A549 (cell line): ENCODE data around the gene ZNF628.

Experiments
- CHD2 ChIP-seq: fragments of 150-350 bp; IDR thresholded peaks from 2 replicates; pipeline ENCODE4 v1.6.1; 2014; ENCODE audit warnings: low read length; ENCODE audit not compliant: partially characterized antibody
- GATA3 ChIP-seq: IDR thresholded peaks from 2 replicates; pipeline ENCODE4 v1.6.1; 2012; ENCODE audit warnings: borderline replicate concordance
- HOXB13 ChIP-seq: fragments of 250-450 bp; sonication (Bioruptor Pico); IDR thresholded peaks from 2 replicates; pipeline ENCODE4 v1.5.0; 2020; ENCODE audit warnings: low read depth, mild to moderate bottlenecking, moderate library complexity
- JUNB ChIP-seq: fragments of >200 bp; sonication (Bioruptor Twin); formaldehyde crosslinking; IDR thresholded peaks from 2 replicates; pipeline ENCODE4 v1.6.1; 2016
- POLR2A ChIP-seq: IDR thresholded peaks from 2 replicates; pipeline ENCODE4 v1.6.1; 2012; ENCODE audit warnings: mild to moderate bottlenecking, low read length
- SMC3 ChIP-seq: fragments of >200 bp; sonication (Bioruptor Twin); formaldehyde crosslinking; IDR thresholded peaks from 3 replicates; pipeline ENCODE4 v1.6.1; 2018; ENCODE audit warnings: inconsistent platforms
- SREBF2 ChIP-seq: fragments of 450-650 bp; IDR thresholded peaks from 2 replicates; pipeline ENCODE4 v1.6.1; 2014; ENCODE audit warnings: mild to moderate bottlenecking, moderate library complexity
- ZNF302 ChIP-seq: fragments of 250-450 bp; sonication (Bioruptor Pico); IDR thresholded peaks from 2 replicates; pipeline ENCODE4 v1.9.0; 2021; ENCODE audit warnings: inconsistent platforms, mild to moderate bottlenecking, moderate library complexity
- TF ChIP-seq, protein P1 (sequence below): IDR thresholded peaks from 2 replicates; pipeline ENCODE4 v1.6.1; 2012
- TF ChIP-seq, protein P2 (sequence below): fragments of >200 bp; sonication (Bioruptor Twin); formaldehyde crosslinking; IDR thresholded peaks from 3 replicates; pipeline ENCODE4 v1.5.1; 2016
- TF ChIP-seq, protein P3 (sequence below): fragments of 200-600 bp; sonication (generic); IDR thresholded peaks from 2 replicates; pipeline ENCODE4 v1.6.1; 2016; ENCODE audit warnings: antibody characterized with exemption, mild to moderate bottlenecking, moderate library complexity

DNA sequence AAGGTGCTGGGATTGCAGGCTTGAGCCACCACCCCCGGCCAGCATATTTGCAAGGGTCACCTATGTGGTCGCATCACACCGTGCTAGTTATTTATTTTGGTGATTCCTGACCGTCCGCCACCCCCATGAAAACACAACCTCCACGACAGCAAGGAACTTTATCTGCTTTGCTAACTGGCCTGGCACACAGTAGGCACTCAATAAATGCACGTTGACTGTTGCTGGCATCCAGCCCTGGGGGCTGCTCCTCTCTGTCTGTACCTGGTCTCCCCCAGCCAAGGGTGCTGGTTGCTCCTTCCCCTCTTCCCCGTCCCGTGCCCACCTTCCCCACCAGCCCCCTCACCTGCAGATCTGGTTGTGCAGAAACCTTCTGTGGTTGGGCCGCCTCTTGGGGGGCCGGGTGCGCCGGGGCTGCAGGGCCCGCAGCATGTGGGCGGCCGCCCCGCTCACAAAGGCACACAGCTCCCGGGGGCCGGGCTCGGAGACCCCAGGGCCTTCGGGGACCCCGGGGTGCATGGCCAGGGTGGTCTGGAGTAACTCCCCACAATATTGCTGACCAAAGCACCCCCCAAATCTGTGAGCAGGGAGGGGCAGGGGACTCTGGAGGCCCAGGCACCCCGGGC, 12.3 kb upstream of the ZNF628 start:
- TF ChIP-seq, protein P1, sequence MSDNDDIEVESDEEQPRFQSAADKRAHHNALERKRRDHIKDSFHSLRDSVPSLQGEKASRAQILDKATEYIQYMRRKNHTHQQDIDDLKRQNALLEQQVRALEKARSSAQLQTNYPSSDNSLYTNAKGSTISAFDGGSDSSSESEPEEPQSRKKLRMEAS, result no peak
- TF ChIP-seq POLR2A (no peak), SMC3 (no peak), HOXB13 (CRISPR knock-in tag) (no peak), SREBF2 (no peak), GATA3 (no peak), ZNF302 (no peak), JUNB (no peak), CHD2 (no peak)
- TF ChIP-seq, protein P2, sequence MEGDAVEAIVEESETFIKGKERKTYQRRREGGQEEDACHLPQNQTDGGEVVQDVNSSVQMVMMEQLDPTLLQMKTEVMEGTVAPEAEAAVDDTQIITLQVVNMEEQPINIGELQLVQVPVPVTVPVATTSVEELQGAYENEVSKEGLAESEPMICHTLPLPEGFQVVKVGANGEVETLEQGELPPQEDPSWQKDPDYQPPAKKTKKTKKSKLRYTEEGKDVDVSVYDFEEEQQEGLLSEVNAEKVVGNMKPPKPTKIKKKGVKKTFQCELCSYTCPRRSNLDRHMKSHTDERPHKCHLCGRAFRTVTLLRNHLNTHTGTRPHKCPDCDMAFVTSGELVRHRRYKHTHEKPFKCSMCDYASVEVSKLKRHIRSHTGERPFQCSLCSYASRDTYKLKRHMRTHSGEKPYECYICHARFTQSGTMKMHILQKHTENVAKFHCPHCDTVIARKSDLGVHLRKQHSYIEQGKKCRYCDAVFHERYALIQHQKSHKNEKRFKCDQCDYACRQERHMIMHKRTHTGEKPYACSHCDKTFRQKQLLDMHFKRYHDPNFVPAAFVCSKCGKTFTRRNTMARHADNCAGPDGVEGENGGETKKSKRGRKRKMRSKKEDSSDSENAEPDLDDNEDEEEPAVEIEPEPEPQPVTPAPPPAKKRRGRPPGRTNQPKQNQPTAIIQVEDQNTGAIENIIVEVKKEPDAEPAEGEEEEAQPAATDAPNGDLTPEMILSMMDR, result no peak
- TF ChIP-seq, protein P3, sequence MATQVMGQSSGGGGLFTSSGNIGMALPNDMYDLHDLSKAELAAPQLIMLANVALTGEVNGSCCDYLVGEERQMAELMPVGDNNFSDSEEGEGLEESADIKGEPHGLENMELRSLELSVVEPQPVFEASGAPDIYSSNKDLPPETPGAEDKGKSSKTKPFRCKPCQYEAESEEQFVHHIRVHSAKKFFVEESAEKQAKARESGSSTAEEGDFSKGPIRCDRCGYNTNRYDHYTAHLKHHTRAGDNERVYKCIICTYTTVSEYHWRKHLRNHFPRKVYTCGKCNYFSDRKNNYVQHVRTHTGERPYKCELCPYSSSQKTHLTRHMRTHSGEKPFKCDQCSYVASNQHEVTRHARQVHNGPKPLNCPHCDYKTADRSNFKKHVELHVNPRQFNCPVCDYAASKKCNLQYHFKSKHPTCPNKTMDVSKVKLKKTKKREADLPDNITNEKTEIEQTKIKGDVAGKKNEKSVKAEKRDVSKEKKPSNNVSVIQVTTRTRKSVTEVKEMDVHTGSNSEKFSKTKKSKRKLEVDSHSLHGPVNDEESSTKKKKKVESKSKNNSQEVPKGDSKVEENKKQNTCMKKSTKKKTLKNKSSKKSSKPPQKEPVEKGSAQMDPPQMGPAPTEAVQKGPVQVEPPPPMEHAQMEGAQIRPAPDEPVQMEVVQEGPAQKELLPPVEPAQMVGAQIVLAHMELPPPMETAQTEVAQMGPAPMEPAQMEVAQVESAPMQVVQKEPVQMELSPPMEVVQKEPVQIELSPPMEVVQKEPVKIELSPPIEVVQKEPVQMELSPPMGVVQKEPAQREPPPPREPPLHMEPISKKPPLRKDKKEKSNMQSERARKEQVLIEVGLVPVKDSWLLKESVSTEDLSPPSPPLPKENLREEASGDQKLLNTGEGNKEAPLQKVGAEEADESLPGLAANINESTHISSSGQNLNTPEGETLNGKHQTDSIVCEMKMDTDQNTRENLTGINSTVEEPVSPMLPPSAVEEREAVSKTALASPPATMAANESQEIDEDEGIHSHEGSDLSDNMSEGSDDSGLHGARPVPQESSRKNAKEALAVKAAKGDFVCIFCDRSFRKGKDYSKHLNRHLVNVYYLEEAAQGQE, result no peak
